Measurements from ENCODE around the gene RALA. TPM values are rescaled to one million over a fixed set of nuclear protein-coding genes. Genes with fewer than 3 reads are reported as not detected.

The RALA gene
- total RNA-seq, 1 experiment from 2014 or later = 27.3 TPM

- H3K4me3 ChIP-seq (replicated peaks in 1 of 2; ENCODE audit: low read depth in 1 of 2, low read length in 2 of 2) = no peak overlapping the region
- H3K4me2 ChIP-seq (ENCODE audit: low read length) = no peak overlapping the region
- TF ChIP-seq CTCF (IDR thresholded peaks at IDR 0.05 in 2 of 3, conservative IDR thresholded peaks at IDR 0.05 in 1 of 3; ENCODE audit: borderline replicate concordance in 1 of 3, insufficient read depth in 1 of 3, low read depth in 2 of 3, low read length in 2 of 3) = no peak
- TF ChIP-seq, protein P1, sequence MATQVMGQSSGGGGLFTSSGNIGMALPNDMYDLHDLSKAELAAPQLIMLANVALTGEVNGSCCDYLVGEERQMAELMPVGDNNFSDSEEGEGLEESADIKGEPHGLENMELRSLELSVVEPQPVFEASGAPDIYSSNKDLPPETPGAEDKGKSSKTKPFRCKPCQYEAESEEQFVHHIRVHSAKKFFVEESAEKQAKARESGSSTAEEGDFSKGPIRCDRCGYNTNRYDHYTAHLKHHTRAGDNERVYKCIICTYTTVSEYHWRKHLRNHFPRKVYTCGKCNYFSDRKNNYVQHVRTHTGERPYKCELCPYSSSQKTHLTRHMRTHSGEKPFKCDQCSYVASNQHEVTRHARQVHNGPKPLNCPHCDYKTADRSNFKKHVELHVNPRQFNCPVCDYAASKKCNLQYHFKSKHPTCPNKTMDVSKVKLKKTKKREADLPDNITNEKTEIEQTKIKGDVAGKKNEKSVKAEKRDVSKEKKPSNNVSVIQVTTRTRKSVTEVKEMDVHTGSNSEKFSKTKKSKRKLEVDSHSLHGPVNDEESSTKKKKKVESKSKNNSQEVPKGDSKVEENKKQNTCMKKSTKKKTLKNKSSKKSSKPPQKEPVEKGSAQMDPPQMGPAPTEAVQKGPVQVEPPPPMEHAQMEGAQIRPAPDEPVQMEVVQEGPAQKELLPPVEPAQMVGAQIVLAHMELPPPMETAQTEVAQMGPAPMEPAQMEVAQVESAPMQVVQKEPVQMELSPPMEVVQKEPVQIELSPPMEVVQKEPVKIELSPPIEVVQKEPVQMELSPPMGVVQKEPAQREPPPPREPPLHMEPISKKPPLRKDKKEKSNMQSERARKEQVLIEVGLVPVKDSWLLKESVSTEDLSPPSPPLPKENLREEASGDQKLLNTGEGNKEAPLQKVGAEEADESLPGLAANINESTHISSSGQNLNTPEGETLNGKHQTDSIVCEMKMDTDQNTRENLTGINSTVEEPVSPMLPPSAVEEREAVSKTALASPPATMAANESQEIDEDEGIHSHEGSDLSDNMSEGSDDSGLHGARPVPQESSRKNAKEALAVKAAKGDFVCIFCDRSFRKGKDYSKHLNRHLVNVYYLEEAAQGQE (IDR thresholded peaks at IDR 0.05; ENCODE audit: low read depth) = no peak
- no peak for TF ChIP-seq ZFX (IDR thresholded peaks at IDR 0.05)
- TF ChIP-seq EZH2 (IDR thresholded peaks at IDR 0.05) = no peak
- TF ChIP-seq EZH2phosphoT487 (IDR thresholded peaks at IDR 0.05; ENCODE audit: borderline replicate concordance) = no peak
- TF ChIP-seq YY1 (IDR thresholded peaks at IDR 0.05; ENCODE audit: extremely low read depth, insufficient replicate concordance, low read depth, low read length) = no peak
- no peak for TF ChIP-seq ZNF274 (IDR thresholded peaks at IDR 0.05; ENCODE audit: low read depth, low read length)
- no peak for TF ChIP-seq POLR2A (IDR thresholded peaks at IDR 0.05; ENCODE audit: borderline replicate concordance, extremely low read depth, insufficient read depth, insufficient read length)
- TF ChIP-seq POLR2AphosphoS5 (IDR thresholded peaks at IDR 0.05; ENCODE audit: low read depth, low read length) = no peak
- intact Hi-C loops (cut with micrococcal nuclease) = no loop called here
- BruUV-seq (replicated peaks) = no TSS peak
- H3K36me3 ChIP-seq (ENCODE audit: control insufficient read depth in 1 of 2, insufficient read depth in 2 of 2, low read length in 2 of 2) = no peaks in the 10 kb centered on the region
- H3K9me3 ChIP-seq (ENCODE audit: control insufficient read depth in 1 of 2, insufficient read depth in 1 of 2, low read depth in 1 of 2, low read length in 2 of 2) = no peaks in the 10 kb centered on the region
- H3K79me2 ChIP-seq (ENCODE audit: insufficient read depth, low read length) = no peaks in the 10 kb centered on the region
- H3K9me2 ChIP-seq (ENCODE audit: insufficient read depth) = no peaks in the 10 kb centered on the region
- H4K20me1 ChIP-seq (ENCODE audit: insufficient read depth) = no peaks in the 10 kb centered on the region
- no peak for ATAC-seq
- H3K4me1 ChIP-seq (ENCODE audit: control insufficient read depth in 1 of 2, insufficient read depth in 2 of 2, low read length in 2 of 2) = no peaks in the 10 kb centered on the region
- H3K27ac ChIP-seq (ENCODE audit: low read depth, low read length) = no peak overlapping the region
- DNase-seq (ENCODE audit: low read depth, low spot score) = no peak
- no peak overlapping the region for H2AFZ ChIP-seq (ENCODE audit: low read depth, low read length, poor library complexity, severe bottlenecking)
- ChIA-PET CTCF (no interaction called here), RAD21 (ENCODE audit: low non-redundant PET in 1 of 2, low total read pairs in 2 of 2, uncharacterized antibody in 2 of 2, unreplicated experiment in 2 of 2) (no interaction called here), POLR2A (no interaction called here)
- H3K27me3 ChIP-seq (ENCODE audit: insufficient read depth, low read length) = no peaks in the 10 kb centered on the region
- no peak overlapping the region for H3K9ac ChIP-seq (ENCODE audit: low read length)
These were observed 77.6 kb downstream of the RALA start for GRCh38 chr7:39700932-39701331.
